MG63 (cell line): ENCODE data around the gene WDR49. TPM values are rescaled to one million over a fixed set of nuclear protein-coding genes. Genes with fewer than 3 reads are reported as not detected.

ENCODE experiments used
- DNase-seq: peaks from one replicate; pipeline ENCODE4 v3.0.0-alpha.2; 2020
- H3K27me3 ChIP-seq: fragments of 250-450 bp; sonication (Bioruptor Pico); 2 replicates; pipeline ENCODE4 v1.5.1; 2020; ENCODE audit warnings: mild to moderate bottlenecking, moderate library complexity
- H3K36me3 ChIP-seq: fragments of 250-450 bp; sonication (Bioruptor Pico); 2 replicates; pipeline ENCODE4 v1.5.1; 2020; ENCODE audit warnings: mild to moderate bottlenecking, moderate library complexity
- H3K4me3 ChIP-seq: fragments of 250-450 bp; sonication (Bioruptor Pico); 2 replicates; pipeline ENCODE4 v1.5.1; 2020; ENCODE audit warnings: mild to moderate bottlenecking, moderate library complexity
- H3K9me3 ChIP-seq: fragments of 250-450 bp; sonication (Bioruptor Pico); 2 replicates; pipeline ENCODE4 v1.5.1; 2020; ENCODE audit warnings: mild to moderate bottlenecking, moderate library complexity
- total RNA-seq: library from RNA; depleted of rRNA; stranded (reverse); fragments of >200 nt; shearing (Covaris generic); gene quantifications from 2 replicates; pipeline ENCODE4 v1.2.3, GENCODE V29; 2014; ENCODE audit warnings: low replicate concordance

WDR49 gene
- total RNA-seq, 1 experiment from 2014 or later: not detected

DNA sequence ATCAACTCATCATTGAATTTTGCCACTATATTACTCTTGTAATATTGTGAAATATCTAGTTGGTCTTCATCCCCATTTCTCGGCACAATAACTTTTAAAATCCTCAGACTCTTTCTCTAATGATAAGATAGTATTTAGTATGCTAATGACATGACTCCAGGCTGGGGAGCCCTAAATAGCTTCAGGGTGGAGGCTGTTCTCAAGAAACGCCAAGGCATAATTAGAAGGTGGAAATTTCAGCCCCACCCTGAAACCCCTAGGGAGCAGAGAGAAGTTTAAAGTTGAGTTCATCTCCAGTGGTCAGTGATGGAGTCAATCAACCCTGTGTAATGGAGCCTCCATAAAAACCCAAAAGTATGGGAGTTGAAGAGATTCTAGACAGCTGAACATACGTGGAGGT, 98.8 kb downstream of the WDR49 start:
- H3K4me3 ChIP-seq: no peak overlapping the region
- H3K27me3 ChIP-seq: no peaks in the 10 kb centered on the region; the same call in 1 of the 2 replicates
- no peak for DNase-seq
- H3K36me3 ChIP-seq: no peaks in the 10 kb centered on the region
- H3K9me3 ChIP-seq: no peaks in the 10 kb centered on the region

DNA sequence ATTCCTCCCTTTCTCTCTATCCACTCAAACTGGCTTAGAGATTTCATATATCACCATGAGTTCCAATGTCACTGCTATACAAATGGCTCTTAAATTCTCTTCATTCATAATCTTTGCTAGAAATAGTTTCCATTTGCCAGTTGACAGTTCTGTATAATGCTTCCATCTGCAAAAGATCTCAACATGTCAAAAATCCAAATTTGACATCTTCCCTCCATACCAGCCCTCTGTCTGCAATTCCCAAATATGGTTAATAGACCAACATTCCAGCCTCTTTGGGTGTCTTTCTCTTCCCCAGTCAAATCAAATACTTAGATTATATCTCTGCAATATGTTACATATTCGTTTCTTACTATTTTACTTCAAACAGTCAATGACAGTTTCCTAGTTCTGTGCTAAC, 115.7 kb downstream of the WDR49 start:
- DNase-seq: no peak

DNA sequence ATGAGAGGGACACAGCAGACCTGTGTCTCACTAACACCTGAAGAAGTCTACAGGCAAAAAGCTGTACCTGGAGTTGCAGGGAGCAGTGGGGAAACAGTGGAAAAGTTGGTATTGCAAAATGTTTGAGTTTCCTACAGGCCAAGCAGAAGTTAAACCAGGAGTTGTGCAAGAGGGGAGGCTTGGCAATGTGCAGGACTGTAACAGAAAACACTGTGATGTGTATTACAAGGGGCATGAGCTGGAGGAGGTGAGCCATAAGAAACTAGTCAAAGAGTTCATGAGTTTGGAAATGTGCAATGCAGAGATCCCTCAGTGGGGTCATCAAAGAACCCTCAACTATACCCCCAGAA, 132.8 kb downstream of the WDR49 start:
- Histone ChIP-seq H3K27me3 (no peaks in the 10 kb centered on the region), H3K9me3 (peaks cover 2% of the 10 kb centered on the region; the same call in 1 of the 2 replicates), H3K4me3 (no peak overlapping the region), H3K36me3 (no peaks in the 10 kb centered on the region)
- DNase-seq: no peak

More for the DNA sequence above, 115.7 kb downstream of the WDR49 start:
- H3K27me3 ChIP-seq: no peaks in the 10 kb centered on the region
- H3K36me3 ChIP-seq: no peaks in the 10 kb centered on the region
- no peak overlapping the region for H3K4me3 ChIP-seq
- no peaks in the 10 kb centered on the region for H3K9me3 ChIP-seq

DNA sequence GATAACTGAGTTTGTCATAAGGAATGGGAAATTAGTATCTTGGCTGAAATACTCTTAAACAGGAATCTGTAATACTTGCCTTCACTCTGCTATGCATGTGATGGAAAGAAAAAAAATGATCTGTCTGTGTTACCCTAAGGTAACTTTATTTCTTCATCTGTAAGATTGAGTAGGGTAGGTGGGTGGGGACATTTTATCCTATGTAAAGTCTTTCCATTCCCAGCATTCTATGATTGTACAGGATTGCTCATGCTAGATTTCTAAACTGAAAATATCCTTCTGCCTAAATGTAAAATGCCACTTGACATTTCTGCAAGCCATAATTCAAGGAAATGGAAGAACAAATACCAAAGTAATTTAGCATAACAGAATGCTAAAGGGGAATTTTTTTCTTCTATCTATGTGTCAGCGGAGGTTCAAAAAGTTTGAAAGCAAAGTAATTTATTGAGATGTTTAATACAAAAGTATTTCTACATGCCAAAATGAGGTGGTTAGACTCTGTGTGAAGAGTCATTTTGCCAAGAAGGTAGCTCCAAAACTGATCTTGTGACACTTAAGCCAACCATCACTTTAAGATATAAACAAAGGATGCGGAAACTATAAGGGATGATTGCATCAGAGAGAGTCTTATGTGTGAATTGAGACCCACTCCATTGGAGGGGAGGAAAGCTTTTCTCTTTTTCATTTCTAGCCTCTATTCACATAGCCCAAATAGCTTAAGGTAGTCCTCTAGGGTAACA, 133.3 kb downstream of the WDR49 start:
- Histone ChIP-seq H3K4me3 (no peak overlapping the region), H3K36me3 (no peaks in the 10 kb centered on the region), H3K27me3 (no peaks in the 10 kb centered on the region), H3K9me3 (peaks cover 2% of the 10 kb centered on the region; the same call in 1 of the 2 replicates)
- no peak for DNase-seq

DNA sequence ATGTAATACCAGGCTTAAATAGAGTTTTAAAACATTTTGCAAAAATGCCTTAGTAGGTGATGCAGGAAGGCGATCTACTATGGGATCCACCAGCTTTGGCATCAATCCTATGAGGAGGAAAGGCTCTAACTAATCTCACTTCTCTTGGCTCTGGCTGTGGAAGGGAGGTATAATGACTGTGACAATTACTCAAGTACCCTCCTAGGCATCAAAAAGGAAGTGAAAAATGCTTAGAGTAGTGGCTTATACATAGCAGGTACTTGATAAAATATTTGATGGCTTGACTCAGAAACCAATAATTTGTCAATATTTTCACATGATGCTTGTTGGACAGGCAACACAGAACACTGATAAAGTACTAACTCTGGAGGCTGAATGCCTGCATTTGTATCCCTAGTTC, 145.8 kb downstream of the WDR49 start:
- Histone ChIP-seq H3K36me3 (no peaks in the 10 kb centered on the region), H3K4me3 (no peak overlapping the region)

DNA sequence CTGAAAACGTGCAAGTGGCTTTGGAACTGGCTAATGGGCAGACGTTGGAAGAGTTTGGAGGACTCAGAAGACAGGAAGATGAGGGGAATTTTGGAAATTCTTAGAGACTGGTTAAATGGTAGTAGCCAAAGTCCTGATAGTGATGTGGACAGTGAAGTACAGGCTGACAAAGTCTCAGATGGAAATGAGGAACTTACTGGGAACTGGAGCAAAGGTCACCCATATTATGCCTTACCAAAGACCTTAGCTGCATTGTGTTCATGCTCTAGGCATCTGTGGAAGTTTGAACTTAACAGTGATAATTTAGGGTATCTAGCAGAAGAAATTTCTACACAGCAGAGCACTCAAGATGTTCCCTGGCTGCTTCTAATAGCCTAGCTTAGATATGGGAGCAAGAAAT, 151.3 kb downstream of the WDR49 start:
- no peaks in the 10 kb centered on the region for H3K27me3 ChIP-seq
- no peak for DNase-seq
- no peak overlapping the region for H3K4me3 ChIP-seq
- H3K9me3 ChIP-seq: no peaks in the 10 kb centered on the region
- H3K36me3 ChIP-seq: no peaks in the 10 kb centered on the region

More for the DNA sequence above, 145.8 kb downstream of the WDR49 start:
- no peaks in the 10 kb centered on the region for H3K9me3 ChIP-seq
- H3K27me3 ChIP-seq: no peaks in the 10 kb centered on the region
- DNase-seq: no peak

DNA sequence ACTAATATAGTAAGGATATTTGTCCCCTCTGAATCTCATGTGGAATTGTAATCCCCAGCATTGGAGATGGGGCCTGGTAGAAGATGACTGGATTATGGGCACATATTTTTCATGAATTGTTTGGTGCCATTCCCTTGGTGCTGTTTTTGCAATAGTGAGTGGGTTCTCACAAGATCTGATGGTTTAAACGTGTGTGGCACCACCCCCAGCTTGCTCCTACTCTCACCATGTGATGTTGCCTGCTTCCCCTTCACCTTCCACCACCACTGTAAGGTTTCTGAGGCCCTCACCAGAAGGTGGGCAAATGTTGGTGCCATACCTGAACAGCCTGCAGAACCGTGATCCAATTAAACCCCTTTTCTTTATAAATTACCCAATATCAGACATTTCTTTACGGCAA, 151.8 kb downstream of the WDR49 start:
- Histone ChIP-seq H3K9me3 (no peaks in the 10 kb centered on the region), H3K4me3 (no peak overlapping the region), H3K27me3 (no peaks in the 10 kb centered on the region), H3K36me3 (no peaks in the 10 kb centered on the region)
- DNase-seq: no peak

DNA sequence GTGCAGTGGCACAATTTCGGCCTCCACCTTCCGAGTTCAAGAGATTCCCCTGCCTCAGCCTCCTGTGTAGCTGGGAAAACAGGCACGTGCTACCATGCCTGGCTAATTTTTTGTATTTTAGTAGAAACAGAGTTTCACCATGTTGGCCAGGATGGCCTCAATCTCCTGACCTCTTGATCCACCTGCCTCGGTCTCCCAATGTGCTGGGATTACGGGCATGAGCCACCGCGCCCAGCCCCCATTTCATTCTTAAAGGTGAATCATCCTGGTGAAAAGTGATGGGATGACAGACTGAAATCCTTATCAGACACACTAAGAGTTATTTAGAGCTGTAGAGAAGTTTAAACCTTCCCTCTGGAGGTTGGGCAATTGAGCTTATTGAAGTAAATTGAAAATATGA, 155.8 kb downstream of the WDR49 start:
- peaks cover 2% of the 10 kb centered on the region; the same call in 1 of the 2 replicates for H3K27me3 ChIP-seq
- H3K9me3 ChIP-seq: no peaks in the 10 kb centered on the region
- DNase-seq: no peak
- no peak overlapping the region for H3K4me3 ChIP-seq
- no peaks in the 10 kb centered on the region for H3K36me3 ChIP-seq

DNA sequence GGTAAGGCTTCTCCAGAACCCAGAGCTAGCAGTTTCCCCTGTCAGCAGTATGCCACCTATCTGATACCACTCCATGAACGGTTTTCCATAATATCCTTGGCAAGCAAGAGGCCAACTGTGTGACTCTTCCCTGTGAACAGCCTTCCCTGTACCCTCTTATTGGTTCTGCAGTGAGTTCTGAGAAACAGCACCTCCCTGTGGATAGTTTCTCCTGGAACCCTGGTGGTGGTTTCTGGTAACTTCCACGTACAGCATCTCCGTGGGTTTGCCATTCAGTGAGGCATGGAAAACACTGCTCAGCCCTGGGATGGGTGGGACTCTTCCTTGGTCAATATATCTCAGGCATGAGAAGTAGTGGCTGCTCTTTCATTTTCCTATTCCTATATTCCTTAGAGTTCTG, 160.5 kb downstream of the WDR49 start:
- no peaks in the 10 kb centered on the region for H3K9me3 ChIP-seq
- H3K4me3 ChIP-seq: no peak overlapping the region
- peaks cover 2% of the 10 kb centered on the region; the same call in 1 of the 2 replicates for H3K27me3 ChIP-seq
- H3K36me3 ChIP-seq: no peaks in the 10 kb centered on the region
- DNase-seq: no peak

DNA sequence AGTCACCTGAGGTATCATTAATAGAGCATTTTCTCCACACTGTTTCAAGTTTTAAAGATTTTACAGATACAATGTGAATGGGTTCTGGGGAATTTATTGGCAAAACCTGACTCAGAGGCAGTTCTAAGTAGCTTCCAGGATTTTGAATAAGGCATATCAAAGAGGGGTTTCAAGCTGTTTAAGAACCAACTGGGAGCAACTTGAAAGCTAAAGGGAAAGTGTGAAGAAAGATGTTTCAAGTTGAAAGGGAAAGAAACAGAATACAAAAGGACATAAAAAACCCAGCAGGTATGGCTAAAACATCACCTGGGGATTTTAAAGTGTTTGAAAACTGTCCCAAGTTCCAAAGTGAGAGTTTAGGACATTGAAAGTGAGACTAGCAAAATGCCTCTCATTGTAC, 162.1 kb downstream of the WDR49 start:
- H3K27me3 ChIP-seq: peaks cover 2% of the 10 kb centered on the region; the same call in 1 of the 2 replicates
- H3K9me3 ChIP-seq: no peaks in the 10 kb centered on the region

DNA sequence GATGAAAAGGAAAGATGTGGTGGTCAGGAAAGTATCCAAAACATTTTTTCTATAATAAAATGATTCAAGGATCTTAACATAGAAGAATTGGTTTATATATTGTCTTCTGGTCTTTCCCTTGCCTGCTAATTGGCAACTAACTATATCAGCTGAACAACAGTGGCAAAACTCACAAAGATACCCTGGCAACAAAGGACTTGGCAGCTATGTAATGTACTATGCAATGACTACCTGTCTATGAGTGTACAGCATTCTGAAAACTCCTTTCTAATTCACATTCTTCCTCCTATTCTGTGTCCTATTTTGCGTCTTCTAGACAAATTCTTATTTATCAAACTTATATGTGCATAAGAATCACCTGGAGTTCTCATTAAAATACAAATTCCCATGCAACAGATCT, 164.2 kb downstream of the WDR49 start:
- Histone ChIP-seq H3K9me3 (no peaks in the 10 kb centered on the region), H3K4me3 (no peak overlapping the region), H3K36me3 (no peaks in the 10 kb centered on the region), H3K27me3 (no peaks in the 10 kb centered on the region; the same call in 1 of the 2 replicates)
- no peak for DNase-seq

More for the DNA sequence above, 162.1 kb downstream of the WDR49 start:
- Histone ChIP-seq H3K36me3 (no peaks in the 10 kb centered on the region), H3K4me3 (no peak overlapping the region)
- DNase-seq: no peak

DNA sequence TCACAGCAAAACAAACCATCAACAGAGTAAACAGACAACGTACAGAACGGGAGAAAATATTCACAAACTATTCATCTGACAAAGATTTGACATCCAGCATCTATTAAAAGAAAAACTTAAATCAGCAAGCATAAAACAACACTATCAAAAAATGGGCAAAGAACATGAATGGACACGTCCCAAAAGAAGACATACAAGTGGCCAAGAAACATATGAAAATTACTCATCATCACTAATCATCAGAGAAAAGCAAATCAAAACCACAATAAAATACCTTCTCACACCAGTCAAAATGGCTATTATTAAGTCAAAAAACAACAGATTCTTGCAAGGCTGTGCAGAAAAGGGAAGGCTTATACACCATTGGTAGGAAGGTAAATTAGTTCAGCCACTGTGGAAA, 166.2 kb downstream of the WDR49 start:
- Histone ChIP-seq H3K4me3 (no peak overlapping the region), H3K27me3 (no peaks in the 10 kb centered on the region), H3K36me3 (no peaks in the 10 kb centered on the region), H3K9me3 (no peaks in the 10 kb centered on the region)
- no peak for DNase-seq

DNA sequence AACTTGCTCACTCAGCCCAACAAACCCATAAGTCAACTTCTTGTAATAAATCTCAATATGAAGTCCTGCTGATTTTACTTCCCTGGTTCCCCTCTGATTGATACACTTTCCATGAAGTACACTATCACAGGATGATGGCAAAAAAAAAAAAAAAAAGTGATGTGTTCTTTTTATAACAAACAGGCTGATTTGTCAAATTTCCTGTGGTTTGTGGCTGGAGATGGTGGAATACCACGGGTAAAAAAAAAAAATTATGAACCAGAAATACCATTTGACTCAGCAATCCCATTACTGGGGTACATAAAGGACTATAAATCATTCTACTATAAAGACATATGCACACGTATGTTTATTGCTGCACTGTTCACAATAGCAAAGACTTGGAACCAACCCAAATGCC, 169.2 kb downstream of the WDR49 start:
- no peaks in the 10 kb centered on the region for H3K27me3 ChIP-seq
- no peak overlapping the region for H3K4me3 ChIP-seq
- H3K9me3 ChIP-seq: no peaks in the 10 kb centered on the region
- H3K36me3 ChIP-seq: no peaks in the 10 kb centered on the region
- no peak for DNase-seq

DNA sequence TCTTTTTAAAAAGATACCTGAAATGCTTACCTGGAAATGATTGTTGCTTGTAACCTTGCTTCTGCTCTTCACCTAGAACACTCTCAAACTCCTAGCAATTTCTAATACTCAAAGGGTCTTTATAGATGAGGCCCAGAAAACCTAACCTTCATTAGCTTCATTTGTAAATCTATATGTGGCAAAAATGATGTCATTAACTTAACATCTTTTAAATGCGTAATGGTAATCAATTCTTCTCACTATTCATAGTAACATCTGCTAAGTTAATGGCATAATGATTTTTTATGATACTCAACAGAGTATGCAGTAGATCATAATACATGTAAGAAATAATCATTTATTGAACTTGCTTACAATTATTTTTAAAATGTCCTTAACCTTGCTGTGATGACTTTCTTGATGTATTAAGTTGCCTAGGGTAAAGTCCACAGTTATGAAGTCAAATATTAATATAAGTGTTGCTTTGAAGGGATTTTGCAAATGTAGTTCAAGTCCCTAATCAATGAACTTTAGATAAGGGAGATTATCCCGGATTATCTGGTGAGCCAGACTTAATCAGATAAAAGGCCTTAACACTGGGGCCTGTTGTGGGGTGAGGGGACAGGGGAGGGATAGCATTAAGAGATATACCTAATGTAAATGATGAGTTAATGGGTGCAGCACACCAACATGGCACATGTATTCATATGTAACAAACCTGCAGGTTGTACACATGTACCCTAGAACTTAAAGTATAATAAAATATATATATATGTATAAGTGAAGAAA, 169.8 kb downstream of the WDR49 start:
- Histone ChIP-seq H3K27me3 (no peaks in the 10 kb centered on the region), H3K36me3 (no peaks in the 10 kb centered on the region), H3K9me3 (no peaks in the 10 kb centered on the region), H3K4me3 (no peak overlapping the region)
- no peak for DNase-seq

DNA sequence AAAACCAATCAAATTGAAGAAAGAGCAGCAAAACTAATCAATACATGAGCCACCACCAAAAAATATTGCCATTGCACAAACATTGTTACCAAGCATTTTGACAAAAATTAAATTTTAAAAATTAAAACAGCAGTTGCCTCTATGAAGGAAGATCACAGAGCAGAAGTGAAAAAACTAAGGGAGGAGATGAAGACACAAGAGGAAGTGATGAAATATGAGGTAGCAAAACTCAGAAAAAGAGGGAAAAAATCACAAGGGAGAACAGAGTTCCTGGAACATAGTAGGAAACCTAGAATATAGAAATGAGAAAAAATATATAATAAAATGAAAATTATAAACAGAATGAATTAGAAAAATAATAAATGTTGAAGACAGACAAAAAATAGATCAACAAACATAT, 172.6 kb downstream of the WDR49 start:
- H3K27me3 ChIP-seq: no peaks in the 10 kb centered on the region; the same call in 1 of the 2 replicates
- no peaks in the 10 kb centered on the region for H3K36me3 ChIP-seq
- DNase-seq: no peak
- H3K9me3 ChIP-seq: no peaks in the 10 kb centered on the region
- H3K4me3 ChIP-seq: no peak overlapping the region

DNA sequence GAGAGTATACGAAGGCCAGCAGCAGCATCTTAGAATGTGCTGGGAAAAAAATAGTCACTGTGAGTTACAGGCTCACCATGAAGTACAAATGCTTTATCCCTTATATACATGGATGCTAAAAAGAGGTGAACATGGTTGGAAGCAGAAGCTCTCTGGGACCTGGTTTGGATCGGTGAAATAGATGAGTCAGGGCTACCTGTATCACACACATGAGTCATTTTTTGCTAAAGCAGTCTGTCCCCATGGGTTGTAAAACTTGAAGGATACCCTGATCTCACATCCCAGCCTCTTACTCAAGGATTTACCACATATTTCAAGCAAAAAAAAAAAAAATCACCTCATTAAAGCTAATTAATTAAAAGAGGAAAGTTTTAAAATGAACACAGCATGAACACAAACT, 173.0 kb downstream of the WDR49 start:
- Histone ChIP-seq H3K27me3 (no peaks in the 10 kb centered on the region; the same call in 1 of the 2 replicates), H3K4me3 (no peak overlapping the region), H3K9me3 (no peaks in the 10 kb centered on the region), H3K36me3 (no peaks in the 10 kb centered on the region)
- DNase-seq: no peak

DNA sequence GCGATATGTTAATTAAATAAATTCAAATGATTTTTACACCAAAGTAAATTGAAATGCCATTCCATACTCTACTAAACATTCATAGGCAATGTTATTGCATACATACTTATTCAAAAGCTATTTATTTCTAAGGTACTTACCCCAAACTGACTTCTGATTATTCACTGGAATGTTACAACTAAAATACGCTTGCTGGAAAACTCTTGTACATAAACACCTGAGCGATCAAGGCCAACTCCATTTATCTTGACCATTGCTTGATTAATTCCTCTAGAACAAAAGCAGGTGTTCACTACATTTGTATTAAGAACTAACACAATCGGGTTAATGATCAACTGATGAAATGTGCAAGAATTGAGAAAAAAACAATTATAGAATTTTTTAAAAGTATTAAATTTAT, 179.9 kb downstream of the WDR49 start, which contains the start of gene SERPINI2:
Gene SERPINI2, minus strand, starts transcription at position 180 of the 400 bp plus-strand sequence. CDS start 2,208 bp downstream, outside the sequence.
- H3K36me3 ChIP-seq: no peaks in the 10 kb centered on the region
- DNase-seq: no peak
- peaks cover 2% of the 10 kb centered on the region; the same call in 1 of the 2 replicates for H3K27me3 ChIP-seq
- no peak within 1 kb of the TSS for H3K4me3 ChIP-seq
- H3K9me3 ChIP-seq: no peaks in the 10 kb centered on the region
